Vagina (tissue), 2 donors: ENCODE measurements around the gene ARCN1. TPM values are rescaled to one million over a fixed set of nuclear protein-coding genes. Genes with fewer than 3 reads are reported as not detected.

Experiments
- DNase-seq, 2 donors: peaks; one replicate each; pipeline ENCODE4 v3.0.0-alpha.2; 2017; ENCODE audit errors: extremely low spot score in 2 of 2
- H3K27ac ChIP-seq: fragments of 200-600 bp; sonication (generic); one replicate; pipeline ENCODE4 v1.5.1; 2019
- H3K27me3 ChIP-seq: fragments of 200-600 bp; sonication (generic); one replicate; pipeline ENCODE4 v1.5.1; 2019
- H3K36me3 ChIP-seq, 2 donors: fragments of 200-600 bp; sonication (generic); one replicate each; pipeline ENCODE4 v1.5.1; 2017 to 2019
- H3K4me1 ChIP-seq: fragments of 200-600 bp; sonication (generic); one replicate; pipeline ENCODE4 v1.5.1; 2019
- H3K4me3 ChIP-seq, 2 donors: fragments of 200-600 bp; sonication (generic); 1 replicate in 1 of 2; 2 replicates in 1 of 2; pipeline ENCODE4 v1.5.1; 2016 to 2019
- H3K9me3 ChIP-seq: fragments of 200-600 bp; sonication (generic); one replicate; pipeline ENCODE4 v1.5.1; 2019
- CTCF ChIP-seq, 3 experiments: fragments of 450-650 bp in 2 of 3; fragments of 200-600 bp in 1 of 3; sonication (generic) in 1 of 3; IDR thresholded peaks; one replicate each; pipeline ENCODE4 v1.5.1; 2017 to 2019; ENCODE audit warnings: antibody characterized with exemption in 3 of 3, mild to moderate bottlenecking in 2 of 3, moderate library complexity in 2 of 3
- POLR2A ChIP-seq, 2 donors: fragments of 450-650 bp; IDR thresholded peaks; one replicate each; pipeline ENCODE4 v1.6.1; 2017; ENCODE audit warnings: antibody characterized with exemption in 2 of 2, mild to moderate bottlenecking in 2 of 2, moderate library complexity in 2 of 2
- POLR2AphosphoS5 ChIP-seq, 2 donors: sonication (generic); formaldehyde crosslinking; IDR thresholded peaks; one replicate each; pipeline ENCODE4 v1.9.0; 2017; ENCODE audit warnings: antibody characterized with exemption in 2 of 2, mild to moderate bottlenecking in 2 of 2, low read depth in 1 of 2; ENCODE audit not compliant: insufficient read depth in 1 of 2
- intact Hi-C: fragments of 100-400 bp; cut with DNase I; formaldehyde crosslinking; loops from one replicate; pipeline ENCODE4 v1.15.1; 2023
- total RNA-seq: library from RNA; depleted of rRNA; stranded (reverse); fragments of >200 nt; gene quantifications from one replicate; pipeline ENCODE4 v1.2.3, GENCODE V29; 2016

Gene ARCN1
- total RNA-seq, 1 donor from 2014 or later = 78.6 TPM

DNA sequence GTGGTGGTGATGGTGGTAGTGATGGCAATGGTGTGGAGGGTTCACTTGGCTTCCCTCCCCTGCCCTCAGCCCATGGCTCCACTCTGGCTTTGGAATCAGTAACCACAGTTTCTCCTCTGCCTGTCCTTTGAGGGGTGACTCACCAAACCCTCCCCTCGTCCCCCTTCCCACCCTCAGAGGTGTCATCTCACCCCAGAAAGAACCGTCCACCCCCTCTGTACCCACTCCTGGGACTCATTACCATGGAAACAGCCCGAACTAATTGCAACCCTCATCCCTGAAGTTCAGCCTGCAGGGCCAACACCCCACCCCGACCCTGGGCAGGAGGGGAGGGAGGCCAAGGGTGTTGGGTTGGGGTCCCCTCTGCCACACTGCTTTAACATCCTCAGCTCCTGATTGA, 61.8 kb downstream of the ARCN1 start:
- H3K36me3 ChIP-seq = peaks cover 0 to 13% of the 10 kb centered on the region in 2 donors
- peak overlapping the region; percentile 75 for H3K27ac ChIP-seq
- H3K9me3 ChIP-seq = no peaks in the 10 kb centered on the region
- no peaks in the 10 kb centered on the region for H3K27me3 ChIP-seq
- TF ChIP-seq POLR2AphosphoS5 (IDR thresholded peaks at IDR 0.05; ENCODE audit: insufficient read depth in 1 of 2, low read depth in 1 of 2) (no peak), CTCF (IDR thresholded peaks at IDR 0.05) (no peak), POLR2A (IDR thresholded peaks at IDR 0.05) (no peak)
- peak overlapping the region; percentile 14 to 24 for H3K4me3 ChIP-seq
- peaks cover 49% of the 10 kb centered on the region for H3K4me1 ChIP-seq
- intact Hi-C loops = no loop called here
- no peak for DNase-seq

- Histone ChIP-seq H3K4me1 (peaks cover 43% of the 10 kb centered on the region), H3K27me3 (no peaks in the 10 kb centered on the region), H3K27ac (peak overlapping the region; percentile 75), H3K4me3 (peak overlapping the region; percentile 14 to 24), H3K36me3 (peaks cover 0 to 16% of the 10 kb centered on the region in 2 donors), H3K9me3 (no peaks in the 10 kb centered on the region)
- TF ChIP-seq CTCF (IDR thresholded peaks at IDR 0.05) (no peak), POLR2AphosphoS5 (IDR thresholded peaks at IDR 0.05; ENCODE audit: insufficient read depth in 1 of 2, low read depth in 1 of 2) (peak; percentile 21 to 69)
- DNase-seq = no peak
- intact Hi-C loops = no loop called here
Observed at GRCh38 chr11:118634431-118635236, 62.4 kb downstream of the ARCN1 start.

GRCh38 chr11:118635237-118635591, 63.0 kb downstream of the ARCN1 start:
- Histone ChIP-seq H3K36me3 (peaks cover 0 to 16% of the 10 kb centered on the region in 2 donors), H3K4me1 (peaks cover 37% of the 10 kb centered on the region), H3K27ac (peak overlapping the region; percentile 75), H3K27me3 (no peaks in the 10 kb centered on the region), H3K9me3 (no peaks in the 10 kb centered on the region), H3K4me3 (peak overlapping the region; percentile 14 to 24)
- intact Hi-C loops = no loop called here
- TF ChIP-seq POLR2AphosphoS5 (IDR thresholded peaks at IDR 0.05; ENCODE audit: insufficient read depth in 1 of 2, low read depth in 1 of 2) (peak in 1 of 2 donors; percentile 43), CTCF (IDR thresholded peaks at IDR 0.05) (no peak)
- no peak for DNase-seq

- Histone ChIP-seq H3K4me3 (no peak overlapping the region), H3K36me3 (peaks cover 0 to 16% of the 10 kb centered on the region in 2 donors), H3K4me1 (peaks cover 33% of the 10 kb centered on the region), H3K9me3 (no peaks in the 10 kb centered on the region), H3K27me3 (no peaks in the 10 kb centered on the region), H3K27ac (peak overlapping the region; percentile 75)
- intact Hi-C loops = no loop called here
- TF ChIP-seq POLR2A (IDR thresholded peaks at IDR 0.05) (no peak), CTCF (IDR thresholded peaks at IDR 0.05) (no peak), POLR2AphosphoS5 (IDR thresholded peaks at IDR 0.05; ENCODE audit: insufficient read depth in 1 of 2, low read depth in 1 of 2) (no peak)
- no peak for DNase-seq
Observed at GRCh38 chr11:118635642-118636041, 63.4 kb downstream of the ARCN1 start.

GRCh38 chr11:118636569-118637290, 64.5 kb downstream of the ARCN1 start:
- no peak for DNase-seq
- H3K4me1 ChIP-seq = peaks cover 28% of the 10 kb centered on the region
- H3K27me3 ChIP-seq = no peaks in the 10 kb centered on the region
- TF ChIP-seq CTCF (IDR thresholded peaks at IDR 0.05) (no peak), POLR2AphosphoS5 (IDR thresholded peaks at IDR 0.05; ENCODE audit: insufficient read depth in 1 of 2, low read depth in 1 of 2) (no peak)
- intact Hi-C loops = no loop called here
- peaks cover 0 to 21% of the 10 kb centered on the region in 2 donors for H3K36me3 ChIP-seq
- H3K9me3 ChIP-seq = no peaks in the 10 kb centered on the region
- H3K27ac ChIP-seq = no peak overlapping the region
- no peak overlapping the region for H3K4me3 ChIP-seq
